HL-60 (cell line): ENCODE results near the gene OR2T10.

Source experiments
- POLR2AphosphoS5 ChIP-seq: IDR thresholded peaks from 2 replicates; pipeline ENCODE4 v1.6.1; 2012; ENCODE audit warnings: low read depth
- SPI1 ChIP-seq: IDR thresholded peaks from 2 replicates; pipeline ENCODE4 v1.6.1; 2012; ENCODE audit warnings: low read depth, mild to moderate bottlenecking, borderline replicate concordance
- TF ChIP-seq, protein P1 (sequence below): IDR thresholded peaks from one replicate; pipeline ENCODE4 v1.5.1; 2011; ENCODE audit warnings: low read length, control low read depth, inconsistent platforms; ENCODE audit not compliant: insufficient read depth
- TF ChIP-seq, protein P2 (sequence below): IDR thresholded peaks from 2 replicates; pipeline ENCODE4 v1.6.1; 2012; ENCODE audit warnings: low read depth; ENCODE audit not compliant: insufficient replicate concordance

DNA sequence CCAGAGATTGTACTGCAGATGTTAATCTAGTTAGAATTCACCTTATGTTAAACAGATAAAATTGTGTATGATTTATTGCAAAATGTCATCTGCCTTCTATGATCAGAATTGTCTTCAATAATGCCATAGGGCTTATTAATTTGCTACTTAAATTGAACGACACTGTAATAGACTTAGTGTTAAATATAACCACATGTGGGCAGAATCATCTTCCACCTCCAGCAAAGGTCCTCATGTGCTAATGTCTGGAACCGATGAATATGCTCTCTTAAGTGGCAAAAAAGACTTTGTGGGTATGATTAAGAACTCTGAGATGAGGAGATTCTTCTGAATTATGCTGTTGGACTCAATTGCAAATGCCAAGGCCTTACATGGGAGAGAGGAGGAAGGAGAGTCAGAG is 33.1 kb upstream of the OR2T10 start:
- TF ChIP-seq, protein P1, sequence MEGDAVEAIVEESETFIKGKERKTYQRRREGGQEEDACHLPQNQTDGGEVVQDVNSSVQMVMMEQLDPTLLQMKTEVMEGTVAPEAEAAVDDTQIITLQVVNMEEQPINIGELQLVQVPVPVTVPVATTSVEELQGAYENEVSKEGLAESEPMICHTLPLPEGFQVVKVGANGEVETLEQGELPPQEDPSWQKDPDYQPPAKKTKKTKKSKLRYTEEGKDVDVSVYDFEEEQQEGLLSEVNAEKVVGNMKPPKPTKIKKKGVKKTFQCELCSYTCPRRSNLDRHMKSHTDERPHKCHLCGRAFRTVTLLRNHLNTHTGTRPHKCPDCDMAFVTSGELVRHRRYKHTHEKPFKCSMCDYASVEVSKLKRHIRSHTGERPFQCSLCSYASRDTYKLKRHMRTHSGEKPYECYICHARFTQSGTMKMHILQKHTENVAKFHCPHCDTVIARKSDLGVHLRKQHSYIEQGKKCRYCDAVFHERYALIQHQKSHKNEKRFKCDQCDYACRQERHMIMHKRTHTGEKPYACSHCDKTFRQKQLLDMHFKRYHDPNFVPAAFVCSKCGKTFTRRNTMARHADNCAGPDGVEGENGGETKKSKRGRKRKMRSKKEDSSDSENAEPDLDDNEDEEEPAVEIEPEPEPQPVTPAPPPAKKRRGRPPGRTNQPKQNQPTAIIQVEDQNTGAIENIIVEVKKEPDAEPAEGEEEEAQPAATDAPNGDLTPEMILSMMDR: no peak
- TF ChIP-seq POLR2AphosphoS5 (no peak), SPI1 (no peak)
- TF ChIP-seq, protein P2, sequence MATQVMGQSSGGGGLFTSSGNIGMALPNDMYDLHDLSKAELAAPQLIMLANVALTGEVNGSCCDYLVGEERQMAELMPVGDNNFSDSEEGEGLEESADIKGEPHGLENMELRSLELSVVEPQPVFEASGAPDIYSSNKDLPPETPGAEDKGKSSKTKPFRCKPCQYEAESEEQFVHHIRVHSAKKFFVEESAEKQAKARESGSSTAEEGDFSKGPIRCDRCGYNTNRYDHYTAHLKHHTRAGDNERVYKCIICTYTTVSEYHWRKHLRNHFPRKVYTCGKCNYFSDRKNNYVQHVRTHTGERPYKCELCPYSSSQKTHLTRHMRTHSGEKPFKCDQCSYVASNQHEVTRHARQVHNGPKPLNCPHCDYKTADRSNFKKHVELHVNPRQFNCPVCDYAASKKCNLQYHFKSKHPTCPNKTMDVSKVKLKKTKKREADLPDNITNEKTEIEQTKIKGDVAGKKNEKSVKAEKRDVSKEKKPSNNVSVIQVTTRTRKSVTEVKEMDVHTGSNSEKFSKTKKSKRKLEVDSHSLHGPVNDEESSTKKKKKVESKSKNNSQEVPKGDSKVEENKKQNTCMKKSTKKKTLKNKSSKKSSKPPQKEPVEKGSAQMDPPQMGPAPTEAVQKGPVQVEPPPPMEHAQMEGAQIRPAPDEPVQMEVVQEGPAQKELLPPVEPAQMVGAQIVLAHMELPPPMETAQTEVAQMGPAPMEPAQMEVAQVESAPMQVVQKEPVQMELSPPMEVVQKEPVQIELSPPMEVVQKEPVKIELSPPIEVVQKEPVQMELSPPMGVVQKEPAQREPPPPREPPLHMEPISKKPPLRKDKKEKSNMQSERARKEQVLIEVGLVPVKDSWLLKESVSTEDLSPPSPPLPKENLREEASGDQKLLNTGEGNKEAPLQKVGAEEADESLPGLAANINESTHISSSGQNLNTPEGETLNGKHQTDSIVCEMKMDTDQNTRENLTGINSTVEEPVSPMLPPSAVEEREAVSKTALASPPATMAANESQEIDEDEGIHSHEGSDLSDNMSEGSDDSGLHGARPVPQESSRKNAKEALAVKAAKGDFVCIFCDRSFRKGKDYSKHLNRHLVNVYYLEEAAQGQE: no peak
